ENCODE data around the gene SUFU.

- TF ChIP-seq ZNF274 (IDR thresholded peaks at IDR 0.05; ENCODE audit: low read depth, low read length) (no peak), SUZ12 (IDR thresholded peaks at IDR 0.05; ENCODE audit: extremely low read depth, insufficient read depth, insufficient read length) (no peak)
Observed at GRCh38 chr10:102537948-102538347, 34.2 kb downstream of the SUFU start.
